Neural cell (in vitro differentiated cells): ENCODE results near the gene MAPK8. TPM values are rescaled to one million over a fixed set of nuclear protein-coding genes. Genes with fewer than 3 reads are reported as not detected.

ENCODE experiments used
- H2AFZ ChIP-seq: fragments of 200-600, 300-800 bp; sonication (generic), shearing (Covaris generic); 2 replicates; pipeline ENCODE4 v1.6.0; 2014; ENCODE audit warnings: low read depth, mild to moderate bottlenecking, antibody characterized with exemption, low read length, moderate library complexity
- H3F3A ChIP-seq: fragments of 200-600 bp; shearing (Covaris generic); 2 replicates; pipeline ENCODE4 v1.6.1; 2016; ENCODE audit warnings: mild to moderate bottlenecking, moderate library complexity, mixed read lengths, antibody characterized with exemption, low read length; ENCODE audit not compliant: insufficient read depth, poor library complexity, severe bottlenecking
- H3K27ac ChIP-seq: fragments of 200-600, 300-800 bp; sonication (generic), shearing (Covaris generic); 2 replicates; pipeline ENCODE4 v1.5.1; 2014; ENCODE audit warnings: mild to moderate bottlenecking, low read length, moderate library complexity
- H3K27me3 ChIP-seq: fragments of 300-800, 200-600 bp; sonication (generic), shearing (Covaris generic); 2 replicates; pipeline ENCODE4 v1.6.0; 2014; ENCODE audit warnings: mild to moderate bottlenecking, low read depth, low read length, moderate library complexity; ENCODE audit not compliant: insufficient read depth
- H3K36me3 ChIP-seq: fragments of 300-800, 200-600 bp; sonication (generic), shearing (Covaris generic); 2 replicates; pipeline ENCODE4 v1.5.1; 2014; ENCODE audit warnings: mild to moderate bottlenecking, antibody characterized with exemption, low read length, moderate library complexity; ENCODE audit not compliant: insufficient read depth
- H3K4me2 ChIP-seq: fragments of 300-800, 200-600 bp; sonication (generic), shearing (Covaris generic); 2 replicates; pipeline ENCODE4 v1.6.0; 2014; ENCODE audit warnings: mild to moderate bottlenecking, low read length
- H3K4me3 ChIP-seq: fragments of 300-800, 200-600 bp; sonication (generic), shearing (Covaris generic); 2 replicates; pipeline ENCODE4 v1.5.1; 2014; ENCODE audit warnings: mild to moderate bottlenecking, low read length, moderate library complexity
- H3K79me2 ChIP-seq: fragments of 200-600 bp; shearing (Covaris generic); replicated peaks from 2 replicates; pipeline ENCODE4 v1.6.0; 2014; ENCODE audit warnings: mild to moderate bottlenecking, low read length, moderate library complexity; ENCODE audit not compliant: insufficient read depth
- H3K9ac ChIP-seq: fragments of 300-800, 200-600 bp; sonication (generic), shearing (Covaris generic); 2 replicates; pipeline ENCODE4 v1.6.1; 2016; ENCODE audit warnings: mild to moderate bottlenecking, low read length, mixed read lengths
- H3K9me2 ChIP-seq: fragments of 200-600 bp; shearing (Covaris generic); 2 replicates; pipeline ENCODE4 v1.6.1; 2016; ENCODE audit warnings: mild to moderate bottlenecking, low read length, mixed read lengths; ENCODE audit not compliant: insufficient read depth
- H3K9me3 ChIP-seq: fragments of 200-600, 300-800 bp; sonication (generic), shearing (Covaris generic); 2 replicates; pipeline ENCODE4 v1.6.1; 2016; ENCODE audit warnings: mild to moderate bottlenecking, mixed run types, low read length, moderate library complexity, mixed read lengths
- H4K20me1 ChIP-seq: fragments of 200-600 bp; shearing (Covaris generic); 2 replicates; pipeline ENCODE4 v1.6.1; 2016; ENCODE audit warnings: mild to moderate bottlenecking, mixed run types; ENCODE audit not compliant: insufficient read depth
- CTCF ChIP-seq: fragments of 450-650 bp; IDR thresholded peaks from 2 replicates; pipeline ENCODE4 v1.5.1; 2014; ENCODE audit warnings: antibody characterized with exemption, mild to moderate bottlenecking, moderate library complexity; ENCODE audit not compliant: poor library complexity, severe bottlenecking
- EP300 ChIP-seq: fragments of 450-650 bp; conservative IDR thresholded peaks from 2 replicates; pipeline ENCODE4 v1.6.1; 2014; ENCODE audit warnings: antibody characterized with exemption, mild to moderate bottlenecking, moderate library complexity; ENCODE audit not compliant: poor library complexity, severe bottlenecking
- EZH2 ChIP-seq: fragments of 200-600, 300-800 bp; shearing (Covaris generic), sonication (generic); IDR thresholded peaks from 2 replicates; pipeline ENCODE4 v1.6.1; 2014; ENCODE audit warnings: antibody characterized with exemption, low read length, borderline replicate concordance, mild to moderate bottlenecking; ENCODE audit not compliant: insufficient read depth, poor library complexity, severe bottlenecking
- MXI1 ChIP-seq: fragments of 450-650 bp; conservative IDR thresholded peaks from 2 replicates; pipeline ENCODE4 v1.6.1; 2014; ENCODE audit warnings: antibody characterized with exemption, mild to moderate bottlenecking; ENCODE audit not compliant: poor library complexity, severe bottlenecking
- POLR2AphosphoS5 ChIP-seq: IDR thresholded peaks from 2 replicates; pipeline ENCODE4 v1.6.1; 2012
- RAD21 ChIP-seq: fragments of 450-650 bp; conservative IDR thresholded peaks from 2 replicates; pipeline ENCODE4 v1.6.1; 2014; ENCODE audit warnings: antibody characterized with exemption, mild to moderate bottlenecking, moderate library complexity
- SMC3 ChIP-seq: fragments of 450-650 bp; conservative IDR thresholded peaks from 2 replicates; pipeline ENCODE4 v1.6.1; 2014; ENCODE audit warnings: antibody characterized with exemption, mild to moderate bottlenecking, moderate library complexity; ENCODE audit not compliant: poor library complexity
- TAF1 ChIP-seq: IDR thresholded peaks from 2 replicates; pipeline ENCODE4 v1.6.1; 2012; ENCODE audit warnings: low read depth
- polyA plus RNA-seq: library from polyadenylated mRNA; depleted of rRNA; stranded (reverse); fragments of >200 nt; gene quantifications from 2 replicates; pipeline ENCODE4 v1.2.3, GENCODE V29; 2014
- TF ChIP-seq, protein P1 (sequence below): IDR thresholded peaks from 2 replicates; pipeline ENCODE4 v1.6.1; 2012; ENCODE audit warnings: borderline replicate concordance

MAPK8 gene
- polyA plus RNA-seq, 1 donor from 2014 or later: 187 TPM

- peaks cover 100% of the 10 kb centered on the region for H3K79me2 ChIP-seq
Measured at GRCh38 chr10:48314107-48314506, 7.6 kb downstream of the MAPK8 start.

DNA sequence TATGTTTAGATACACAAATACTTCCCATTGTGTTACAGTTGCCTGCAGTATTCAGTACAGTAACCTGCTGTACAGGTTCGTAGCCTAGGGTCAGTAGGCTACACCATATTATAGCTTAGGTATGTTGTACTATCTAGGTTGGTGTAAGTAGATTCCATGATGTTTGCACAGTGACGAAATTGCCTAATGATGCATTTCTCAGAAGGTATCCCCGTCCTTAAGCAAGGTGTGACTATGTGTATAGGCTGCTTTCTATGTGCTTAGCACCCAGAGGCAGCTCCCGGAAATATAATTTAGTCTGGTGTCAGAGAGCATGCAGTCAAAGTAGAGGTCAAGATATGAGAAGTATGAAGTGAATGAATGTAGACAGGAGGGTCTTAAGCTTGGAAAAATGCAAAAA, 9.8 kb downstream of the MAPK8 start:
- peaks cover 97% of the 10 kb centered on the region for H3K79me2 ChIP-seq
- H3K4me3 ChIP-seq: no peak overlapping the region
- H3K27ac ChIP-seq: no peak overlapping the region
- H3K9ac ChIP-seq: no peak overlapping the region
- H3F3A ChIP-seq: no peaks in the 10 kb centered on the region
- peaks cover 5% of the 10 kb centered on the region for H3K36me3 ChIP-seq
- no peaks in the 10 kb centered on the region for H3K9me3 ChIP-seq
- no peak overlapping the region for H3K4me2 ChIP-seq
- no peak overlapping the region for H2AFZ ChIP-seq
- no peaks in the 10 kb centered on the region for H3K9me2 ChIP-seq
- peaks cover 15% of the 10 kb centered on the region for H4K20me1 ChIP-seq
- no peaks in the 10 kb centered on the region for H3K27me3 ChIP-seq
- no peak for TF ChIP-seq EP300

More at GRCh38 chr10:48314107-48314506, 7.6 kb downstream of the MAPK8 start:
- H4K20me1 ChIP-seq: peaks cover 21% of the 10 kb centered on the region
- H3K27me3 ChIP-seq: no peaks in the 10 kb centered on the region
- no peak overlapping the region for H3K9ac ChIP-seq
- H3K9me3 ChIP-seq: no peaks in the 10 kb centered on the region
- no peaks in the 10 kb centered on the region for H3K9me2 ChIP-seq
- no peak overlapping the region for H2AFZ ChIP-seq
- no peaks in the 10 kb centered on the region for H3F3A ChIP-seq
- no peak overlapping the region for H3K4me2 ChIP-seq
- no peak overlapping the region for H3K4me3 ChIP-seq
- peaks cover 5% of the 10 kb centered on the region for H3K36me3 ChIP-seq
- no peak overlapping the region for H3K27ac ChIP-seq
- TF ChIP-seq RAD21 (no peak), EP300 (no peak), MXI1 (no peak), EZH2 (no peak), POLR2AphosphoS5 (no peak), CTCF (no peak), SMC3 (no peak), TAF1 (no peak)

DNA sequence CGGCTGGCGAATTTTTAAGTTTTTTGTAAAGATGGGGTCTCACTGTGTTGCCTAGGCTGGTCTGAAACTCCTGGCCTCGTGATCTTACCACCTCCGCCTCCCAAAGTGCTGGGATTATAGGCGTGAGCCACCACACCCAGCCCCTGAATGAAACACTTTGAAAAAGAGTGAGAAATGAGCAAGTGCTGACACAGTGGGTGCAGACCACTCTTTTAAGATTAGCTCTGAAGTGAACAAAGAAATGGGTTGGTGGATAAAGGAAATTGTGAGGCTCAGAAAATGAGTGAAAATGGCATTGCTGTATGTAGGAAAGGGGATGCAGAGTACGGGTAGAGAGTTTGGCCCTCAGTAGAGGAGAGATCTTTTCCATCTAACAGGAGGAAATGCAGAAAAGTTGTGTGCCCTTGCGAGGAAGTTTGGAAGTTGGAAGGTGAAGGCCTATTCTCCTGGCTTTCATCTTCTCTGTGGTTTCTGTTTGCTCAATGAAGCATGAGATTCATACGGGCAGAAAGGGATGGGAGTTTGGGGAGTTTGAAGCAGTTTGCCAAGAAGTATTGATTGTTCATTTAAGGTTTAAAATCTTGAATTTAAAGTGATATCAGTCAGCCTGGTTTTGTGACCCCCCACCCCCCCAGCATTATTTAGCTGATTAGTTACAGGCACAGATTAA, 11.0 kb downstream of the MAPK8 start:
- no peak overlapping the region for H3K9ac ChIP-seq
- no peak overlapping the region for H3K4me2 ChIP-seq
- no peak overlapping the region for H2AFZ ChIP-seq
- no peaks in the 10 kb centered on the region for H3K27me3 ChIP-seq
- H3K36me3 ChIP-seq: peaks cover 5% of the 10 kb centered on the region
- no peaks in the 10 kb centered on the region for H3F3A ChIP-seq
- H3K9me3 ChIP-seq: no peaks in the 10 kb centered on the region
- H3K4me3 ChIP-seq: no peak overlapping the region
- H4K20me1 ChIP-seq: peaks cover 15% of the 10 kb centered on the region
- TF ChIP-seq EP300: no peak
- TF ChIP-seq, protein P1, sequence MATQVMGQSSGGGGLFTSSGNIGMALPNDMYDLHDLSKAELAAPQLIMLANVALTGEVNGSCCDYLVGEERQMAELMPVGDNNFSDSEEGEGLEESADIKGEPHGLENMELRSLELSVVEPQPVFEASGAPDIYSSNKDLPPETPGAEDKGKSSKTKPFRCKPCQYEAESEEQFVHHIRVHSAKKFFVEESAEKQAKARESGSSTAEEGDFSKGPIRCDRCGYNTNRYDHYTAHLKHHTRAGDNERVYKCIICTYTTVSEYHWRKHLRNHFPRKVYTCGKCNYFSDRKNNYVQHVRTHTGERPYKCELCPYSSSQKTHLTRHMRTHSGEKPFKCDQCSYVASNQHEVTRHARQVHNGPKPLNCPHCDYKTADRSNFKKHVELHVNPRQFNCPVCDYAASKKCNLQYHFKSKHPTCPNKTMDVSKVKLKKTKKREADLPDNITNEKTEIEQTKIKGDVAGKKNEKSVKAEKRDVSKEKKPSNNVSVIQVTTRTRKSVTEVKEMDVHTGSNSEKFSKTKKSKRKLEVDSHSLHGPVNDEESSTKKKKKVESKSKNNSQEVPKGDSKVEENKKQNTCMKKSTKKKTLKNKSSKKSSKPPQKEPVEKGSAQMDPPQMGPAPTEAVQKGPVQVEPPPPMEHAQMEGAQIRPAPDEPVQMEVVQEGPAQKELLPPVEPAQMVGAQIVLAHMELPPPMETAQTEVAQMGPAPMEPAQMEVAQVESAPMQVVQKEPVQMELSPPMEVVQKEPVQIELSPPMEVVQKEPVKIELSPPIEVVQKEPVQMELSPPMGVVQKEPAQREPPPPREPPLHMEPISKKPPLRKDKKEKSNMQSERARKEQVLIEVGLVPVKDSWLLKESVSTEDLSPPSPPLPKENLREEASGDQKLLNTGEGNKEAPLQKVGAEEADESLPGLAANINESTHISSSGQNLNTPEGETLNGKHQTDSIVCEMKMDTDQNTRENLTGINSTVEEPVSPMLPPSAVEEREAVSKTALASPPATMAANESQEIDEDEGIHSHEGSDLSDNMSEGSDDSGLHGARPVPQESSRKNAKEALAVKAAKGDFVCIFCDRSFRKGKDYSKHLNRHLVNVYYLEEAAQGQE: no peak
- TF ChIP-seq POLR2AphosphoS5: no peak
- TF ChIP-seq SMC3: no peak
- TF ChIP-seq MXI1: no peak
- TF ChIP-seq EZH2: no peak
- no peak for TF ChIP-seq CTCF
- no peak for TF ChIP-seq RAD21
- no peak for TF ChIP-seq TAF1
- peaks cover 97% of the 10 kb centered on the region for H3K79me2 ChIP-seq
- no peak overlapping the region for H3K27ac ChIP-seq
- no peaks in the 10 kb centered on the region for H3K9me2 ChIP-seq
